Subcutaneous abdominal adipose tissue (tissue), 5 donors: ENCODE data around the gene MTMR11.
A peak's percentile ranks its signal among the peaks of the same experiment; 100 is the strongest.
"Not testable (repeated sequence)": the region's sequence is repeated elsewhere in the genome, so short reads cannot be mapped to it uniquely, and the experiment has no call there.

Experiments
- H3K27ac ChIP-seq: one replicate; pipeline ENCODE4 v1.7.0; 2013; ENCODE audit warnings: low read depth, mild to moderate bottlenecking, inconsistent platforms, low read length, moderate library complexity
- H3K27me3 ChIP-seq, 5 donors: one replicate each; pipeline ENCODE4 v1.7.0; 2013; ENCODE audit warnings: low read length in 5 of 5, inconsistent platforms in 1 of 5; ENCODE audit not compliant: control insufficient read depth in 5 of 5, insufficient read depth in 4 of 5
- H3K36me3 ChIP-seq, 5 donors: one replicate each; pipeline ENCODE4 v1.7.0; 2013; ENCODE audit warnings: low read length in 5 of 5; ENCODE audit not compliant: control insufficient read depth in 5 of 5, insufficient read depth in 5 of 5
- H3K4me1 ChIP-seq, 5 donors: one replicate each; pipeline ENCODE4 v1.7.0; 2013; ENCODE audit warnings: low read length in 5 of 5, mild to moderate bottlenecking in 3 of 5, moderate library complexity in 1 of 5; ENCODE audit not compliant: control insufficient read depth in 5 of 5, insufficient read depth in 5 of 5
- H3K4me3 ChIP-seq, 5 donors: one replicate each; pipeline ENCODE4 v1.7.0; 2013; ENCODE audit warnings: low read length in 5 of 5, low read depth in 1 of 5
- H3K9ac ChIP-seq, 5 donors: one replicate each; pipeline ENCODE4 v1.7.0; 2013; ENCODE audit warnings: low read length in 5 of 5, mild to moderate bottlenecking in 4 of 5, moderate library complexity in 3 of 5
- H3K9me3 ChIP-seq, 5 donors: one replicate each; pipeline ENCODE4 v1.7.0; 2013; ENCODE audit warnings: low read length in 5 of 5; ENCODE audit not compliant: control insufficient read depth in 5 of 5
- donor health status: healthy.
- donor health status: healthy.
- donor health status: healthy.
- donor health status: healthy.
- donor health status: healthy.

MTMR11 gene

GRCh38 chr1:149887196-149887455, 49.6 kb downstream of the MTMR11 start:
- H3K36me3 ChIP-seq, H3K9me3 ChIP-seq, H3K27me3 ChIP-seq: not testable (repeated sequence)
- Histone ChIP-seq H3K9ac (peak overlapping the region; percentile 63 to 89 (median 79)), H3K4me3 (peak overlapping the region; percentile 62 to 84 (median 81)), H3K27ac (peak overlapping the region; percentile 93), H3K4me1 (peaks cover 0 to 37% (median 32%) of the 10 kb centered on the region in 5 donors)

GRCh38 chr1:149886396-149887195, 50.1 kb downstream of the MTMR11 start:
- H3K9me3 ChIP-seq = no peaks in the 10 kb centered on the region
- peaks cover 0 to 37% (median 32%) of the 10 kb centered on the region in 5 donors for H3K4me1 ChIP-seq
- H3K36me3 ChIP-seq = no peaks in the 10 kb centered on the region
- peak overlapping the region; percentile 93 for H3K27ac ChIP-seq
- peak overlapping the region; percentile 60 to 89 (median 84) for H3K9ac ChIP-seq
- peak overlapping the region; percentile 62 to 88 (median 81) for H3K4me3 ChIP-seq
- no peaks in the 10 kb centered on the region for H3K27me3 ChIP-seq

GRCh38 chr1:149886121-149886395, 50.6 kb downstream of the MTMR11 start:
- not testable (repeated sequence) for H3K27me3 ChIP-seq, H3K9me3 ChIP-seq, H3K36me3 ChIP-seq
- H3K9ac ChIP-seq = peak overlapping the region; percentile 74 to 89 (median 84)
- peak overlapping the region; percentile 93 for H3K27ac ChIP-seq
- peak overlapping the region; percentile 62 to 89 (median 81) for H3K4me3 ChIP-seq
- peaks cover 0 to 37% (median 32%) of the 10 kb centered on the region in 5 donors for H3K4me1 ChIP-seq

- peak overlapping the region; percentile 74 to 89 (median 84) for H3K9ac ChIP-seq
- H3K4me1 ChIP-seq = peaks cover 0 to 37% (median 32%) of the 10 kb centered on the region in 5 donors
- H3K4me3 ChIP-seq = peak overlapping the region; percentile 62 to 89 (median 81)
Observed at GRCh38 chr1:149885339-149886120, 51.1 kb downstream of the MTMR11 start.

GRCh38 chr1:149884433-149885338, 52.0 kb downstream of the MTMR11 start:
- Histone ChIP-seq H3K4me1 (peaks cover 0 to 37% (median 32%) of the 10 kb centered on the region in 5 donors), H3K27me3 (no peaks in the 10 kb centered on the region), H3K4me3 (peak overlapping the region; percentile 62 to 89 (median 81)), H3K36me3 (no peaks in the 10 kb centered on the region), H3K9ac (peak overlapping the region; percentile 69 to 89 (median 84)), H3K9me3 (no peaks in the 10 kb centered on the region), H3K27ac (peak overlapping the region; percentile 93)

More at GRCh38 chr1:149885339-149886120, 51.1 kb downstream of the MTMR11 start:
- Histone ChIP-seq H3K27ac (peak overlapping the region; percentile 93), H3K9me3 (no peaks in the 10 kb centered on the region), H3K36me3 (no peaks in the 10 kb centered on the region), H3K27me3 (no peaks in the 10 kb centered on the region)

GRCh38 chr1:149883598-149884247, 53.0 kb downstream of the MTMR11 start:
- Histone ChIP-seq H3K4me1 (peaks cover 0 to 37% (median 28%) of the 10 kb centered on the region in 5 donors), H3K27me3 (no peaks in the 10 kb centered on the region), H3K9ac (no peak overlapping the region), H3K27ac (no peak overlapping the region), H3K36me3 (no peaks in the 10 kb centered on the region), H3K9me3 (no peaks in the 10 kb centered on the region), H3K4me3 (no peak overlapping the region)

- H3K27me3 ChIP-seq = no peaks in the 10 kb centered on the region
- no peak overlapping the region for H3K4me3 ChIP-seq
- H3K4me1 ChIP-seq = peaks cover 0 to 29% (median 18%) of the 10 kb centered on the region in 5 donors
- no peak overlapping the region for H3K27ac ChIP-seq
- H3K36me3 ChIP-seq = no peaks in the 10 kb centered on the region
- H3K9me3 ChIP-seq = no peaks in the 10 kb centered on the region
- H3K9ac ChIP-seq = no peak overlapping the region
Observed at GRCh38 chr1:149881876-149882275, 54.8 kb downstream of the MTMR11 start.

- Histone ChIP-seq H3K9me3 (no peaks in the 10 kb centered on the region), H3K36me3 (no peaks in the 10 kb centered on the region), H3K4me1 (peaks cover 0 to 9% (median 7%) of the 10 kb centered on the region in 5 donors), H3K9ac (no peak overlapping the region), H3K27ac (no peak overlapping the region), H3K27me3 (no peaks in the 10 kb centered on the region), H3K4me3 (no peak overlapping the region)
Observed at GRCh38 chr1:149879556-149879955, 57.1 kb downstream of the MTMR11 start.
